GM12873 (cell line): ENCODE measurements around the gene LMBRD1.

Experiments
- TF ChIP-seq, protein P1 (sequence below): IDR thresholded peaks from 2 replicates; pipeline ENCODE4 v1.5.1; 2012; ENCODE audit warnings: low read depth, mild to moderate bottlenecking, moderate library complexity, low read length, control low read depth; ENCODE audit not compliant: insufficient read depth; ENCODE audit errors: missing control alignments

The LMBRD1 gene

DNA sequence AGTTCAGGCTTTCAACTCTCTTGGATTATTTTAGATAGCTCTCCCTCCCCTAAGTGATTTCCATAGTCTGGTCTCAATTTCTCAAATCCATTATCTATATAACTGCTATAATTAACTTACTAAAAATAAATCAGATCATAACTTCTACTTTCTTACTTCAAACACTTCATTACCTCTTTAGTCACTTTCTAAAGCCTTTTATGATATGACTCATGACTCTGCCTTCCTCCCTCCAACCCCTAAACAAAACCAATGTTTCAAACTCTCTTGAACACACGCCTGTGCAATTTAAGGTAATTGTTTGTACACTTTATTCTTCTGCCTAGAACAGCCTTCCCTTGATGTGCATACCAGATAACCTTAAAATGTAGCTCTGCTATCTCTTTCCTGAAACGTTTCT, 100.5 kb downstream of the LMBRD1 start:
- TF ChIP-seq, protein P1, sequence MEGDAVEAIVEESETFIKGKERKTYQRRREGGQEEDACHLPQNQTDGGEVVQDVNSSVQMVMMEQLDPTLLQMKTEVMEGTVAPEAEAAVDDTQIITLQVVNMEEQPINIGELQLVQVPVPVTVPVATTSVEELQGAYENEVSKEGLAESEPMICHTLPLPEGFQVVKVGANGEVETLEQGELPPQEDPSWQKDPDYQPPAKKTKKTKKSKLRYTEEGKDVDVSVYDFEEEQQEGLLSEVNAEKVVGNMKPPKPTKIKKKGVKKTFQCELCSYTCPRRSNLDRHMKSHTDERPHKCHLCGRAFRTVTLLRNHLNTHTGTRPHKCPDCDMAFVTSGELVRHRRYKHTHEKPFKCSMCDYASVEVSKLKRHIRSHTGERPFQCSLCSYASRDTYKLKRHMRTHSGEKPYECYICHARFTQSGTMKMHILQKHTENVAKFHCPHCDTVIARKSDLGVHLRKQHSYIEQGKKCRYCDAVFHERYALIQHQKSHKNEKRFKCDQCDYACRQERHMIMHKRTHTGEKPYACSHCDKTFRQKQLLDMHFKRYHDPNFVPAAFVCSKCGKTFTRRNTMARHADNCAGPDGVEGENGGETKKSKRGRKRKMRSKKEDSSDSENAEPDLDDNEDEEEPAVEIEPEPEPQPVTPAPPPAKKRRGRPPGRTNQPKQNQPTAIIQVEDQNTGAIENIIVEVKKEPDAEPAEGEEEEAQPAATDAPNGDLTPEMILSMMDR: no peak

DNA sequence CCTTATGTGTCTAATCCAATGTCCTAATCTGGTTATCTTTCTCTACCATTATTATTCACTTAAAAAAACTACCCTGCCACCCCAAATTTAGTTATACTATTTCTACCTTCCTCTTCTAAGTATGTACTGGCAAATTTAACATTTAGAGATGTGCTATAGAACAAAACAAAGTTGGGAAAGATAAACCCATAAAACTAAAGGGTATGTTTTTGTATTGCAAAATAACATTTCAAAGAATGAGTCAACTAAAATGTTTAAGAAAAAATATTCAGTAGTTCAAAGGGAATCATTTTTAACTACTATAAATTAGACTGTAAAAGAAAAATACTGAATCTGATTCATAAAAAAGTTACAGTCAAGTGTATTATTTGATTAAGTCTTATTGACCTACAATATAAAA, 103.0 kb downstream of the LMBRD1 start:
- TF ChIP-seq, protein P1: no peak

DNA sequence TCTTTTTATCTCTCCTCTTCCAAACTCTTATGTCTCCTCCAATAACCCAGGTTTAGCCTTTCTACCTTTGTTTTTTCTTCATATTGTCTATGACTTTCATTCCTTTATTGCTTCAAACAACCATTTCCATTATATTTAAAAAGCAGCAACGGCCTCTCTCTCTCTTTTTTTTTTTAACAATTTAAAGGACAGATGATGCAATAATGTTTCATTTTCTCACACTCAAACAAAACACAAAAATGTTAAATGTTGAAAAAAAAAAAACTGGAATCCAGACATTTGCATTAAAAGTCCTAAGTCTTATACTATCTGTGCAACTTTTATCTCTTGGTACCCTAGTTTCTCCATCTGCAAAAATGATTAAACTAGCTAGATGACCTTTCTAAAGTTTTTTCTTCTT, 105.8 kb downstream of the LMBRD1 start:
- TF ChIP-seq, protein P1: no peak

DNA sequence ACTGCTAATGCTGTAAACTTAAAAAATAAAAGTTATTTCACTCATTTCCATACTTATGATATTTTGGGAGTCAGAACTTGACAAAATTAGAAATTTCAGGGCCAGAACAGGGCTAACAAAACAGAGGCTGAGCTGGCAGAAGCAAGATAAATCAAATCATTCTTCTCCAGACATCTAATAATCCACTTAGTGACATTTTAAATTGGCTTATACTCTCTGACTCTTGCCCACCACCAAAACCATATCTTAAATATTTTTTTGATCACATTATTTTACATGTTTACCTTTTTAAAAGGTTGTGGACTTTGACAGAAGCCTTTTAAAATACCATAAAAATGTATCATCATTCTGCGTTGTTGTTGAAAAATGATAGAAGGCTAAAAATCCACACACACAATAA, 116.5 kb downstream of the LMBRD1 start:
- TF ChIP-seq, protein P1: no peak

DNA sequence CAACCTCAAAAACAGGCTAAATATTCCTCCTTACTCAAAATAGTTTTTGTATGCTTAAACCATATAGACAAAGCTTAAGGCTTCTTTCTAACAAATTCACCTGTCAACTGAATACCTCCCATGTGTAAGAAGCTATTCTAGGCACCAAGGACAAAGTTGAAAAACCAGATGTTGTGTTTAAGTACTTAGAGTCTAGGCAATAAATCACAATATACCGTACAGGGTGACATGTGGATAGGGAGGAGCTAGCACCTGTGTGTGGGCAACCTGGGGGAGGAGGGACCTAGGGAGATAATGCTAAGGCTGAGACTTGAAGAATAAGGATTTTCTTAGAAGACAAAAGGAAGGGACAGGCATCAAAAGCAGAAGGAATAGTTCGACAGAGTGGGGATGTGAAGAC, 123.5 kb downstream of the LMBRD1 start:
- TF ChIP-seq, protein P1: no peak

DNA sequence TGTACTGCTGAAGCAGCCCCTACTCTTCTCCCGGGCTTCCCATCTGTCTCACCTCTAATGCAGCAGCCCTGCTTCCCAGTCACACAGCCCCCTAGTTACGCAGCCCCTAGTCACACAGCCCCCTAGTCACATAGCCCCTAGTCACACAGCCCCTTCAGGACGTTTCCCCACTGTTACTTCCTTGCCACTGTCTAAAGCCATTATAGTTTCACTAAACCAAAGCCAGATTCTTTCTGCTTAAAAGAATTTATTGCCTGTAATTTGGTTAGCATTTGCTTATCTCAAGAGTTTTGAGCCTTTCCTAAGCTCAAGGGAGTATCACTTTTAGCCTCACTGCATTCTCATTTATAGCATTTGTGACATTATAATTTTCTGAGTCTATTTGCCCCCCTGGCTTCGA, 127.9 kb downstream of the LMBRD1 start:
- TF ChIP-seq, protein P1: no peak

DNA sequence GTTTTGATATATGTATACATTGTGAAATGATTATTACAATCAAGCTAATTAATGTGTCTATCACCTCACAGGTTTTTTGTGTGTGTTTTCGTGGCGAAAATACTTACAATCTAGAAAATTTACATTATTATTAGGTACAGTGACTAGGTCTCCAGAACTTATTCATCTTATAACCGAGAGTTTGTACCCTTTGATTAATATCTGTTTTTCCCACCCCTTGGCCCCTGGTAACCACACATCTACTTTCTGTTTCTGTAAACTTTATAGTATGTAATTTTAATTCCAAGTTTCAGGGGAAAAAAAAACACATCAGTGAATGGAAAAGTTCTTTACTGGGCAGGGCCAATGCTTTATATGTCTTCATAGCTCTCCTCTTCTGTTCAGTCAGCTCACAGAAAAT, 131.4 kb downstream of the LMBRD1 start:
- TF ChIP-seq, protein P1: no peak
